ENCODE data around the gene TXNDC17. TPM values are rescaled to one million over a fixed set of nuclear protein-coding genes. Genes with fewer than 3 reads are reported as not detected.
A peak's percentile ranks its signal among the peaks of the same experiment; 100 is the strongest.
"Not testable (repeated sequence)": the region's sequence is repeated elsewhere in the genome, so short reads cannot be mapped to it uniquely, and the experiment has no call there.

The TXNDC17 gene
- total and polyA plus RNA-seq, 7 donors: 37.3 to 703 (median 152) TPM

- Histone ChIP-seq H3K4me3 (no peak overlapping the region), H3K27ac (no peak overlapping the region), H3K9me3 (no peaks in the 10 kb centered on the region), H3K27me3 (peaks cover 3 to 52% (median 16%) of the 10 kb centered on the region in 3 donors), H3K4me1 (peaks cover 0 to 4% (median 0%) of the 10 kb centered on the region in 4 donors), H3K36me3 (no peaks in the 10 kb centered on the region)
- no peak for TF ChIP-seq EP300 (IDR thresholded peaks at IDR 0.05)
- no peak for TF ChIP-seq POLR2A (IDR thresholded peaks at IDR 0.05)
- TF ChIP-seq, protein P1, sequence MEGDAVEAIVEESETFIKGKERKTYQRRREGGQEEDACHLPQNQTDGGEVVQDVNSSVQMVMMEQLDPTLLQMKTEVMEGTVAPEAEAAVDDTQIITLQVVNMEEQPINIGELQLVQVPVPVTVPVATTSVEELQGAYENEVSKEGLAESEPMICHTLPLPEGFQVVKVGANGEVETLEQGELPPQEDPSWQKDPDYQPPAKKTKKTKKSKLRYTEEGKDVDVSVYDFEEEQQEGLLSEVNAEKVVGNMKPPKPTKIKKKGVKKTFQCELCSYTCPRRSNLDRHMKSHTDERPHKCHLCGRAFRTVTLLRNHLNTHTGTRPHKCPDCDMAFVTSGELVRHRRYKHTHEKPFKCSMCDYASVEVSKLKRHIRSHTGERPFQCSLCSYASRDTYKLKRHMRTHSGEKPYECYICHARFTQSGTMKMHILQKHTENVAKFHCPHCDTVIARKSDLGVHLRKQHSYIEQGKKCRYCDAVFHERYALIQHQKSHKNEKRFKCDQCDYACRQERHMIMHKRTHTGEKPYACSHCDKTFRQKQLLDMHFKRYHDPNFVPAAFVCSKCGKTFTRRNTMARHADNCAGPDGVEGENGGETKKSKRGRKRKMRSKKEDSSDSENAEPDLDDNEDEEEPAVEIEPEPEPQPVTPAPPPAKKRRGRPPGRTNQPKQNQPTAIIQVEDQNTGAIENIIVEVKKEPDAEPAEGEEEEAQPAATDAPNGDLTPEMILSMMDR (IDR thresholded peaks at IDR 0.05): no peak
- TF ChIP-seq POLR2AphosphoS5 (IDR thresholded peaks at IDR 0.05): no peak
- intact Hi-C loops (cut with DNase I): no loop called here
- DNase-seq: no peak
- 84 to 89% methylated on average over 9 of the region's 9 CpGs for WGBS, 2 donors
These were observed 19.2 kb downstream of the TXNDC17 start for GRCh38 chr17:6660101-6660500.

DNA sequence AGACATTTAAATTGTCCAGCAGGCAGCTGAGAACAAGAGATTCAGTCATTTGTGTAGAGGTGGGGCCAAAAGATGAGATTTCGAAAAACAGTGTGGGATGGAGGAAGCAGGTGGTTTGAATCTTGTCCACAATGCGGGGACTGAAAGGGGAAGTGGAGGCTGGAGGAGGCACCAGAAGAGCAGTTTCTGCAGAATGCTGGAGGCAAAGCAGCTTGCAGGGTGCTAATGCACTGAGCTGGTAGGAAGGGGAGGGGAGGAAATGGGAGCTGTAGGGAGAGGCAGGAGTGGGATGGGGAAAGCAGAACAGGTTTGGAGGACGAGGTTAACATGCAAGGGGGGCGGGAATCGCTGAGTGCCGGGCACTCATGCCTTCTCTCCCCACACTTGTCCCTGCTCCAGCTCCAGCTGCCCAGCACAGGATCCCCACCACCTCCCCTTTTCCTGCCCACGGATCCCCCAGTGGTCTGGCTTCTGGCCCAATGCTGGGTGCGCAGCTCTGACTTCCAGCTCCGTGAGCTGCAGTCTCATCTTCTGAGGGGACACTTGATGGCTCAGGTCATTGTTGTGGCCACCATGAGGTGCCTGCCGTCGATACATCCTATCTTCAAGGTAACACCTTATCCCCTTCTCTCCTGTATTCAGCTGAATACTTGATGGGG is 20.1 kb downstream of the TXNDC17 start:
- Histone ChIP-seq H3K36me3 (no peaks in the 10 kb centered on the region), H3K4me3 (no peak overlapping the region), H3K4me1 (no peaks in the 10 kb centered on the region), H3K27ac (no peak overlapping the region), H3K9me3 (no peaks in the 10 kb centered on the region), H3K27me3 (peaks cover 0 to 46% (median 10%) of the 10 kb centered on the region in 3 donors)
- DNase-seq: no peak
- no peak for TF ChIP-seq EP300 (IDR thresholded peaks at IDR 0.05)
- no peak for TF ChIP-seq POLR2AphosphoS5 (IDR thresholded peaks at IDR 0.05)
- TF ChIP-seq, protein P1 (IDR thresholded peaks at IDR 0.05): no peak
- TF ChIP-seq POLR2A (IDR thresholded peaks at IDR 0.05): no peak
- 35 to 68% methylated on average over 11 of the region's 11 CpGs for WGBS, 2 donors
- intact Hi-C loops (cut with DNase I): no loop called here

GRCh38 chr17:6661464-6661848 is 20.6 kb downstream of the TXNDC17 start:
- no peak overlapping the region for H3K27ac ChIP-seq
- 64 to 65% methylated on average over 2 of the region's 2 CpGs for WGBS, 2 donors
- no peaks in the 10 kb centered on the region for H3K4me1 ChIP-seq
- peaks cover 0 to 43% (median 10%) of the 10 kb centered on the region in 3 donors for H3K27me3 ChIP-seq
- H3K36me3 ChIP-seq: no peaks in the 10 kb centered on the region
- H3K9me3 ChIP-seq: no peaks in the 10 kb centered on the region
- TF ChIP-seq, protein P1 (IDR thresholded peaks at IDR 0.05): no peak
- TF ChIP-seq POLR2AphosphoS5 (IDR thresholded peaks at IDR 0.05): no peak
- TF ChIP-seq POLR2A (IDR thresholded peaks at IDR 0.05): no peak
- TF ChIP-seq EP300 (IDR thresholded peaks at IDR 0.05): no peak
- DNase-seq: no peak
- intact Hi-C loops (cut with DNase I): no loop called here
- no peak overlapping the region for H3K4me3 ChIP-seq

DNA sequence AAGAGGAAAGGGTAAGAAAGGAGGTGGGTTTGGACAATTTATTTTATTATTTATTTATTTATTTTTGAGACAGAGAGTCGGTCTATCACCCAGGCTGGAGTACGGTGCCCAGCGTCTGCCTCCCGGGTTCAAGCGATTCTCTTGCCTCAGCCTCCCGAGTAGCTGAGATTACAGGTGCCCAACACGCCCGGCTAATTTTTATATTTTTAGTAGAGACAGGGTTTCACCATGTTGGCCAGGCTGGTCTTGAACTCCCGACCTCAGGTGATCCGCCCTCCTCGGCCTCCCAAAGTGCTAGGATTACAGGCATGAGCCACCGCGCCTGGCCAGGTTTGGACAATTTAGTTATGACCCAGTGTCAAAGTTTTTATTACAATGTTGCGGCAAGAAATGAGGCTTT is 22.3 kb downstream of the TXNDC17 start:
- H3K4me1 ChIP-seq; intact Hi-C loops (cut with DNase I); H3K9me3 ChIP-seq; H3K36me3 ChIP-seq; H3K4me3 ChIP-seq; H3K27ac ChIP-seq; DNase-seq: not testable (repeated sequence)
- H3K27me3 ChIP-seq: peaks cover 0 to 29% (median 0%) of the 10 kb centered on the region in 3 donors
- 91 to 96% methylated on average over 14 of the region's 14 CpGs for WGBS, 2 donors

- 5 to 18% methylated on average over 9 of the region's 9 CpGs for WGBS, 2 donors
- intact Hi-C loops (cut with DNase I): loop anchor here (2.0 to 5.0 kb wide), 3 partner anchors 177 to 336 kb away; no protein-coding TSS in a partner anchor
- Histone ChIP-seq H3K27ac (no peak overlapping the region), H3K36me3 (no peaks in the 10 kb centered on the region), H3K9me3 (no peaks in the 10 kb centered on the region), H3K4me3 (no peak overlapping the region), H3K27me3 (peaks cover 0 to 14% (median 0%) of the 10 kb centered on the region in 3 donors), H3K4me1 (no peaks in the 10 kb centered on the region)
- TF ChIP-seq POLR2A (IDR thresholded peaks at IDR 0.05) (no peak), EP300 (IDR thresholded peaks at IDR 0.05) (no peak)
- TF ChIP-seq, protein P1 (IDR thresholded peaks at IDR 0.05): peak; percentile 72 to 82 (median 80)
- DNase-seq: peak; percentile 89
These were observed 25.2 kb downstream of the TXNDC17 start for GRCh38 chr17:6666077-6666521.

Measured in sigmoid colon (tissue), 7 donors.